ENCODE measurements around the gene MOCS1.

DNA sequence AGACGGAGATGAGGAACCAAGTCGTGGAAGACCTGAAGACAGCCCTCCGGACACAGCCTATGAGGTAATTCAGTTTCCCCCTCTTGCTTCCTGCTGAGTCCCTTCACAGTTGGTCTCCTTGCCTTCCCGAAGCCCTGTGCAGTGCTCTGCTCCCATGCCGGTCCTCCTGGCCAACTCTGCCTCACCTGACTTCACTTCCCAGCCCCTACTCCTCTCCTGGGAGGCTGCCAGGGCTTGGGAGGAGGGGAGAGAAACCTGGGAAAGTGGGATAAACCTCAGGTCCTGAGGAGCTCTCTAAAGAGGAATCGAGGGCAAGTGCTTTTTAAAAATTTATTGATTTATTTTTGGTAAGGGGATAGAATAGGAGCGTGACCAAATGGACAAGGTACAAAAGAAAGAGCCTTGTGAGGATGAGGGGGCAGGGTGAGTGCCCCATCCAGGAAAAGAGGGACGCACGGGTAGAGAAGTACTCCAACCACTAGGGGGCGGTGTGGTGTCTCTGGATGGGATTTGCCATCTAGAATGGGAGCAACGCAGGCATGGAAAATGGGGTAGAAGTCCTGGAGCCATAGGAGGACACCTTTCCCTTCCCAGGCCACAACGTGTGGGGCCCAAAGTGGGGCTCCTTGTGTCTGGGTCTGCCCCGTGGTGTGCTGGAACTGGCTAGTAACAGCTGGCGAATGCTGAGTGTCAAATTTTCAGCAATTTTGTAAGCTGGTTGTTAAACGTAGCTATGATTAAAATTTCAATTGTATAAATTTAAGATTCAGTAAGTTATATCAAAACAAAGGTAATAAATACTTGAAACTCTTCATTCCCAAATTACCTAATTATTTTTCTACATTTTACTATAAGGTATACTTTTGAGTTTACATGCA lies 69.0 kb downstream of the MOCS1 start:
- TF ChIP-seq, protein P1, sequence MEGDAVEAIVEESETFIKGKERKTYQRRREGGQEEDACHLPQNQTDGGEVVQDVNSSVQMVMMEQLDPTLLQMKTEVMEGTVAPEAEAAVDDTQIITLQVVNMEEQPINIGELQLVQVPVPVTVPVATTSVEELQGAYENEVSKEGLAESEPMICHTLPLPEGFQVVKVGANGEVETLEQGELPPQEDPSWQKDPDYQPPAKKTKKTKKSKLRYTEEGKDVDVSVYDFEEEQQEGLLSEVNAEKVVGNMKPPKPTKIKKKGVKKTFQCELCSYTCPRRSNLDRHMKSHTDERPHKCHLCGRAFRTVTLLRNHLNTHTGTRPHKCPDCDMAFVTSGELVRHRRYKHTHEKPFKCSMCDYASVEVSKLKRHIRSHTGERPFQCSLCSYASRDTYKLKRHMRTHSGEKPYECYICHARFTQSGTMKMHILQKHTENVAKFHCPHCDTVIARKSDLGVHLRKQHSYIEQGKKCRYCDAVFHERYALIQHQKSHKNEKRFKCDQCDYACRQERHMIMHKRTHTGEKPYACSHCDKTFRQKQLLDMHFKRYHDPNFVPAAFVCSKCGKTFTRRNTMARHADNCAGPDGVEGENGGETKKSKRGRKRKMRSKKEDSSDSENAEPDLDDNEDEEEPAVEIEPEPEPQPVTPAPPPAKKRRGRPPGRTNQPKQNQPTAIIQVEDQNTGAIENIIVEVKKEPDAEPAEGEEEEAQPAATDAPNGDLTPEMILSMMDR (IDR thresholded peaks at IDR 0.05; ENCODE audit: low read depth, low read length) = peak; percentile 97
- no peak for TF ChIP-seq EZH2phosphoT487 (IDR thresholded peaks at IDR 0.05; ENCODE audit: low read depth)

Data from OCI-LY3 (cell line).